HG02678 (cell line): ENCODE measurements around the gene ABCB8.

Source experiments
- ATAC-seq: cut with Tn5 transposase; IDR thresholded peaks from one replicate; pipeline ENCODE4 v1.9.1; 2021; ENCODE audit warnings: mild to moderate bottlenecking, moderate library complexity; ENCODE audit not compliant: unreplicated experiment

The ABCB8 gene

DNA sequence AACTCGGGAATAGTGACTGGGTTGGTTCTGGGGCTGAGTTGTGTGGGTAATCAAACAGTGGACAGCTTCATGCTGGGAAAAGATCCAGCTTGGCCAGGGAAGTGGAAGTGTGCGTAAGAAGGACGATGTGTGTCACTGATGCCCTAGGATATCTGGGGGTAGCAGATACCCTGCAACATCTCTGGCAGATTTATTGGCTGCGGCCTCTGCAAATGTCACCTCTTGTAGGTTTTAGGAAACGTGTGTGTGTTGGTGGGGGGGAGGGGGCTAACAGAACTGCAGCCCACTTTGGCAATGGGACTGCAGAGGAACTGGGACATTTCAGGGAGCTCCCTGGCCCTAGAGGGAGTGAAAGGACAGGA is 57.1 kb downstream of the ABCB8 start:
- no peak for ATAC-seq

DNA sequence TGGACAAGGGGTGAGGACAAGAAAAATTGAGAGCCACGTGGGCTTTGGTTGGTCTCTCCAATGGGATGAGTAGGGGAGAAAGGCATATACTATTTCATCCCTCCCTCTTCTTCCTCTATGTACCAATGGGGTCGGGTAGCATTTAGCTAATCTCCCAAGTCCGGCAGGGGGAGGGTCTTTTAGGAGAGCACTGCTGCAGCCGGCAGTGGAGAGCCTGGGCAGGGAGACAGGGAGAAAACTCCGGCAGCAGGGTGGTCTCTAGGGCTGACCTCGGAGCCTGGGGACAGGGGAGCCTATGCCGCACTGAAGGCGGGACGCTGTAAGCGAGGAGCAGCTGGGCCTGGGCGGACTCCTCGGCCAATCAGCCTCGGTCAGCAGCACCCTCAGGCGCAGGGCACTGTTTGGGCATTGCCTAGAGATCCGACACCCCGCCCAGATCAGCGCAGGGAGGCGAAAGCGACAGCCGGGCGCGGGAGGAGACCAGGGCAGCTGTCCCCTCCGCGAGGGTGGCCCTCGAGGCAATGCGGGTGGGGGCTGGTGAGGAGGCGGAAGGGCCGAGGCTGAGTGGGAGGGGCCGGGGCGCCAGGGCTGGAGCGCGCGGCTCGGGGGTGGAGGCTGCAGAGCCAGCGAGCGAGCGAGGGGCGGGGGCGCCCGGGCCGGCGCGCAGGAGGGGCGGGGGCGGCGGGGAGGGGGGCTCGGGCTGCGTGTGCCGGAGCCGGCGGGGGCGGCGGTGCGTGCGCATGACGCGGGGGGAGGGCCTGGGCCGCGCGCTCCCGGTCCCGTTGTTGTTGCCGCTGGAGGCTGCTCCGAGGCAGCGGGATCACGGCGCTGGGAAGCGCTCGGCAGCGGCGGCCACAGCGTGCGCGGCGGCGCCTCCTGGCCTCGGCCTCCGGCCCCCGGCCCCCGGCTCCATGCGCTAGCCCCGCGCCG is 57.7 kb downstream of the ABCB8 start, which contains the start of gene AGAP3:
Gene AGAP3 (plus strand): TSS at position 785 of the 930 bp plus-strand sequence. CDS start 267 bp downstream, outside the sequence.
- peak; percentile 55 for ATAC-seq

DNA sequence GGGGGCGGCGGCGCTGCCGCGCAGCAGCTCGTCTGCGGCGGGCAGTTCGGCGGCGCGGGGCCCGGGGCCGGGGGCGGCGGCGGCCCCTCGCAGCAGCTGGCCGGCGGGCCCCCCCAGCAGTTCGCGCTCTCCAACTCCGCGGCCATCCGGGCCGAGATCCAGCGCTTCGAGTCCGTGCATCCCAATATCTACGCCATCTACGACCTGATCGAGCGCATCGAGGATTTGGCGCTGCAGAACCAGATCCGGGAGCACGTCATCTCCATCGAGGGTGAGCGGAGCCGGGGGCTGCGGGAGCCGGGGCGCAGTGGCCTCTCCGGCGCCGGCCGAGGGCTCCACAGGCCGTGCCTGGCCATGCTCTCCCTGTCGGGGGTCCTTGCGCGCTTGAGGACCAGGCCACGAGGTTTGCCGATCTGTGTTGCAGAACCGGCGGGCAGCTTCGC is 58.6 kb downstream of the ABCB8 start:
- ATAC-seq: no peak

DNA sequence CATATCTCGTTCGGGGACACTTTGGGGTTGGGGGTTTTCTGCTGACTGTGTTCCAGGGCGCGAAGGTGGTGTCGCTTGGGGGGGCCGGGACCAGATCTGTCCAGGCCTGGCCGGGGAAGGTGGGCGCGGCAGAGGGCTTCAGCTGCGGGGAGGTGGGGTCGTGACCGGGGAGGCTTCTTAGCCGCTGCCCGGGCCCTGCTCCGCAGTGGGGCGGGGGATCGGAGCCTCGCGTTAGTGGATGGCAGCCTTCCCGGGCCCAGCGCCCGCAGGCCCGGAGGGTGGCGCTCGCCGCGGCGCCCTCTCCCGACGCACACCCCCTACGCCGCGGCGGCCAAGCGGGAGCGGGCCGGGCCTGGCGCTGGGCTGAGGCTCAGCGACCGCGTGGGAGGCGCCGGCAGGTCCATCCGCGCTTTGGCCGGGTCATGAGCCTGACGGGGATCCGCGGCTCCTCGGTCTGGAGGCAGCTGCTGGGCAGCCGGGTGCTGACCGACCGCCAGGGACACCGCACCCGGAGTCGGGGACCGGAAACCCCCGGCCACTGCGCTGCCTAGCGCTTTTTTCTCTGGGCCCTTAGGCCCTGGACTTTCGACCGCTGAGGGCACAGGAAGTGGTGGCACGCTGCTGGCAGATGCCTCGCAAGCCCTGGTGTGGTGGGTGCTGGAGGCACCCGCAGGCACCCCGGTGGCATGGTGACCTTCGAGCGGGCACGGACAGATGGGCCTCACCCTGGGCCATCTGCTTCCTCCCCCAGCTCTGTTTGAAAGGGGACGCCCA is 59.2 kb downstream of the ABCB8 start:
- peak; percentile 23 for ATAC-seq

DNA sequence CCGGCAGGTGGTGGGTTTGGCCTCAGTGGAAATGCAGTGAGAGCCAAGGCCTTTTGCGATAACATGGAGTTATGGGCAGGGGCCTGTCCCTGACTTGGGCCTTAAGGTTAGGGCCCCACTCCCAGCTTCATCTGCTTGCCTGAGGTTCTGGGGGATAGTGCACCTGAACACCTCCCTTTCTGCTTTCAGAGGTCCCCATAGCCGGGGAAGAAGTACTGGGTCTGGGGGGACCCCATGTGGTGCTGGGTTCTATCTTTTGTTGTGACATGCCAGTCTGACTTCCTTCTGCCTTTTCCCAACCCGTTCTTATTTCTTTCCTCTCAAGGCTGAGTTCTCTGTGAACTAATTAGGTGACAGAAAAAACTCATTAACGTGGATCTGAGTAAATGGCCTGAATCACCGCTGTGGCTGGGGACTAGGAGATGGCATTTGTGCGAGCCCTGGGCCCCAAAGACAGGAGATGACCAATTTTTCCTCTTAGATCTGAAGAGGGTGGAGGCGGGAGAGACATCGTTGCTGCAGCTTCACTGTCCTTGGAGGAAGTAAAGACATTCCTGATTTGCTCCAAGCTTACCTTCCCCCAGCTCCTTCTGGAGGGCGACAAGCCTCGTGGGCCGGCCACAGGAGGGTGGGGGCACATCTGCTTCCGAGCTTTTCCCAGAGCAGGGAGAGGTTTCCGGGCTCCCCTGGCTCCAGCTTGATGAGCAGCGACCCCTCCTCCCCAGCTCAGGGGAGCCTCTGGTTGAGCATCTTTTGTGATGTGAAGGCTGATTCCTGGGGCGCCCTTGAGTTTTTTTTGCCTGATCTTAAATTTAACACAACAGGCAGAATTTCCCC is 60.0 kb downstream of the ABCB8 start:
- ATAC-seq: no peak

DNA sequence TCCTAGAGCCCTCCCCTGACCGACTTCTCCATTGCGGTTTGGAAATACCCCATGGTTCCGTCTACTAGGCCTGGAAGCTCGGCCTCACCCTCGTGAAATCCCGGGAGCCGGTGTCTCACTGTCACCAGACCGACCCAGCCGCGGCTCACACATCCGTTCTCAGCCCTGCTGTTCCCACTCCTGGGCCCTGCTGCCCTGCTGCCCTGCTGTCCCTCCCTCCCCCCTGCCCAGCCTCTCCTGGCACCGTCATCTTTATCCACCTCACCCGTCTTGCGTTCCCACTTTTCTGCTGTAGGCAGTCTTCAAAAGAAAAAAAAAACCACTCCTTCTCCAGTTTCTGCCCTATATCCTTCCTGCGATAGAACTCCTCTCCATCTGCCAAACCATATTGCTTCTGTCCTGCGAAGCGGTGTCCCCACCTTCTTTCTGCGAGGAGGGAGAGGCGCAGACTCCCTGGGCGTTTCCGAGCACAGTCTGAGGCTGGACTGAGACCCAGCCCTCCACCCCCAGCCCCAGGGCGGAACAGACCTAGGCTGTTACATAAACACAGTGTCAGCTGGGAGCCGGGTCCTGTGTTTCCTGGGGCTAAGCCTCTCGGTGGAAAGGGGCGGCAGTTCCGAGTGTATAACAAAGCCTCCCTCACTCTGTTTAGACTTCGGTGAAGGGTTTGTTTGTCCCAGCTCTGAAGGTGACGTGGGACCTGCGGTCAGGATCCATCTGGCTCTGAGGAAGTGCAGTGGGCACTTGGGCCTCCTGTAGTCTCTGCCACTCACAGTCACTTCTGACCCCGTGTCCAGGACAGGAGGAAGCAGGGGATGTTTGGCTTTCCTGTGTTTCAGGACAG is 60.8 kb downstream of the ABCB8 start:
- ATAC-seq: no peak

DNA sequence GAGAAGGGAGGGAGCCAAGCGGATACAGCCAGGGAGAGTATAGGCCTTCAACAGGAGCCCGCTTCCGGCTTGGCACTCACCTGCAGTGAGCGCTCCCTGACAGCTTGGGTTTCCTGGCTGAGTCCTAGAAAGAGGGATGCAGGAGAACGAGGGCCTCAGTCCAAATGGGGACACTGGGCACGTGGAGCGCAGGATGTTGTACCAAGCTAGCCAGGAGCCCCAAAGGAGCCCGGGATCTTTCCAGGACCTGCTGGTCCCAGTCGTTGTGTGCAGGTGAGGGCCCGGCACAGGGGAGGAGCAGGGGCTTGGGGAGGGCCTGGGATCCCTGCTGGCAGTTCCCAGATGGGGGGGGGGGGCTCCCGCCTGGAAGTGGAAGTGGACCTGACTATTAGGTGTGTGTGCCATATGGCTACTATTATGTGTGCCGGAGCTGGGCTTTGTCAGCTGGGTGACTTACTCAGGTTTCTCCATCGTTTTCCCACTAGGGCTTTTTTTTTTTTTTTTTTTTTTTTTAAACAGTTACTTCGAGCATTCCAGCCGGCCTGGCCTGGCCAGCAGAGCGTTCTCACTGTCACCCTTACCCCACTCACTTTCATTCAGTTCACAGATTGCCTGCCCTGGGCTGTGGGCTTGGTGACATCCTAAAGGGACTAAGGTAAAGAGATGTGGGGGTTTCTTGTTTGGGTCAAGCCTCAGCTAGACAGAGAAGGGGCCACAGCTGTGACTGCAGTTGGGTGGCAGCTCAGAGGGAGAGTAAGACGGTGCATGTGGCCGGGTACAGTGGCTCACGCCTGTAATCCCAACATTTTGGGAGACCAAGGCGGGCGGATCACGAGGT is 61.9 kb downstream of the ABCB8 start:
- no peak for ATAC-seq

DNA sequence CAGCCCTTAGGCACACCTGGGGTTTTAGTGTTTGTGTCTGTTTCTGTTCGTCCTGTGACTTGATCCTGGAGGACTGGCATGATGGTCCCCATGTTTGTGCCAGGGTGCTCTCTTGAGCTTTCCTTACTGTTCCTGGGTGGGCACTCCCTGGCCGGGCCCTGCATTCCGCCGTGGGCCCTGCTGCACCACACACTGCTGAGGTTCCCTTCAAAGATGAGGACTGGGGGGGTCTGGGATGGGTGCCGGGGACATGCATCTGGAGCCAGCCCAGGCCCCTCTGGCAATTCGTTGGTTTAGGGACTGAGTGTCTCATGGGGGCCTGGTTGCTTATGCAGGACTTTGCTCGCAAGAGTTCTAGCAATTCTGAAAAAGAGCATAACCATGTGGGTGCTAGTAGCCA is 62.8 kb downstream of the ABCB8 start:
- no peak for ATAC-seq

DNA sequence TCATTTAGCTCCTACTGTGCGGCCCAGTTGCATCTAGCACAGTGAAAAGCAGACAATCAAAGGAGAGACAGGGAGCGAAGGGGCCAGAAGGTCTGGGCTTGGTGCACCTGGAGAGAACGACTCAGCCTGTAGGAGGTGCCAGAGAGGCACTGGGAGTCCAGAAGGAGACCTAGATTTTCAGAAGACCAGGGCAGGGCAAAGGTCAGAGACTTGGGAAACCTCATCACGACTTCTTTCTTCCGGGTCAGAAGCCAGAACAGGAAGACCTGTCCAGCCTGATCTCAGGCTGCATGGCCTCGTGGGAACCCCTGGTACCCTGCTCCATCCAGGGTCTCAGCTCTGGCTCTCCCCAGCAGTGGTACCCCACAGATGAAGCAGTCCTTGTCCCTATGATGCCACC is 63.2 kb downstream of the ABCB8 start:
- ATAC-seq: no peak

DNA sequence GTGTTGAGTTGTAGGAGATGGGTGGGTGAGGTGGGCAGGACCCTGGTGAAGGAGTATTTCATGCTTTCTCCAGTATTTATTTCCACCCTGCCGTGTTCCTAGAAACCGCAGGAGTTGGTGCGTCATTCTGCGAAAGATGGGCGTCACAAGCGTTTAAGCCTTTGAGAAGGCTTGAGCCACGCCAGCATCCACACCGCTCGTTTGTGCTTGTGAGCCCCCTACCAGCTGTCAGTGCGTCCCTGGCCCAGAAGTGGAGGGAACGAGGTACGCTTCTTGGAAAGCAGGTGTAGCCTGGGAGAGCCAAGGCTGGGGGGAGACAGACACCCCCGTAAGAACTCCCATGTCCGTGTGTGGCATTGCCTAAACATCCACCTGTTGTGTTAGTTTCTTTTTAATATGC is 63.7 kb downstream of the ABCB8 start:
- ATAC-seq: no peak

DNA sequence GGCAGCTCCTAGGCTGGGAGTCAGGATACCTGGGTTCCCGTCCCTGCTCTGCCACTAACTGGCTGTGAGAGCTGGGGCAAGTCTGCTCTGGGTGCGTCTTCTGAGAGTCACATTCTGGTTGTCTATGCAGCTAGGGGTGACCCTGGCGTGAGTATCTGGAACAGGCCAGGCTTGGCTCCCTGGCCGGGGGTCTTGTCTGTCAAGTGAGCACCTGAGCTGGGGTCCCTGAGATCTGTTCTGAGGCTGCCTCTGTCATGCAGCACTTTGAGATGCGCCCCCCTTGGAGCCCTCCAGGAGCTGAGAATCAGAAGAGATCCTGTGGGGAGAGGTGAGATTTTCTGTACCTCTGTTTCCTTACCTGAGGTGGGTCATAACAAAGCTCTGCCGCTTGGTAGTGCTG is 65.5 kb downstream of the ABCB8 start:
- ATAC-seq: no peak

DNA sequence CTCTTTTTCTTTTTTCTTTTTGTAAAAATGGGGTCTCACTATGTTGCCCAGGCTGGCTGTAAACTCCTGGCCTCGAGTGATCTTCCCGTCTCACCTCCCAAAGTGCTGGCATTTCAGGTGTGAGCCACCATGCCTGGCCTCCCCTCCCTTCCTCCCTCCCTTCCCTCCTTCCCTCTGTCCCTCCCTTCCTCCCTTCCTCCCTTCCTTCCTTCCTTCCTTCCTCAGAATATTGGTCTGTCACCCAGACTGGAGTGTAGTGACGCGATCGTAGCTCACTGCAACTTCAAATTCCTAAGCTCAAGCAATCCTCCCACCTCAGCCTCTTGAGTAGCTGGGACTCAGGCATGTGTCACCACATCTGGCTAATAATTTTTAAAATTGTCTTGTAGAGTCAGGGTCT is 66.4 kb downstream of the ABCB8 start:
- no peak for ATAC-seq

DNA sequence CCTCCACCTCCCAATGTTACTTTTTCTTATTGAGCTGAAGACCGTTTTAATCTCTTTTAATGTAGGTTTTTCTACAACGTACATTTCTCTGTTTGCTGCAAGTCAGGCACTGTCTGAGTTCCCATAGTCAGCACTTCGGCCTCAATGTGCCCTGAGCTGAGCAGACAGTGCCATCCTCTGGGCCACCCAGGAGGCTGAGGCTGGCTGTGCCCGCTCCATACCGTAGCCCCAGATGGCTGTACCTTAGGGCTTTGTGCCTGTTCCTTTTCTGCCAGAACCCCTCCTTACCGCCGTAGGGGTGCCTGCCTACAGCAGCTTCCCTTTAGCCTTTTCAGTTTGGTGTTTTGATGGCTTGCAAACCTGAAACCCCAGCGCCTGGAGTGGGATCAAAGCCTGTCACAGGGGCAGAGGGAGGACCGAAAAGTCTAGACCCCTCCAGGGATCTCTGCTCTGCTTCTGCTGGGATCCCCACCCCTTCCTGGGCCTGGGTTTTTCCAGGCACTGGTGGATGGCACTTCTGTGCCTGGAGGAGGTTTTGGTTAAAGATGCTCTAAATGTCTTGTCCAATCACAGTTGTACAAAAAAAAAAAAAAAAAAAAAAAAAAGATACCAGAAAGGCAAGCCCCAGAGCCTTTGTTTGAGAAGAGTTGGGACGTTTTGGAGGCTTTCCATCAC is 67.0 kb downstream of the ABCB8 start:
- no peak for ATAC-seq

DNA sequence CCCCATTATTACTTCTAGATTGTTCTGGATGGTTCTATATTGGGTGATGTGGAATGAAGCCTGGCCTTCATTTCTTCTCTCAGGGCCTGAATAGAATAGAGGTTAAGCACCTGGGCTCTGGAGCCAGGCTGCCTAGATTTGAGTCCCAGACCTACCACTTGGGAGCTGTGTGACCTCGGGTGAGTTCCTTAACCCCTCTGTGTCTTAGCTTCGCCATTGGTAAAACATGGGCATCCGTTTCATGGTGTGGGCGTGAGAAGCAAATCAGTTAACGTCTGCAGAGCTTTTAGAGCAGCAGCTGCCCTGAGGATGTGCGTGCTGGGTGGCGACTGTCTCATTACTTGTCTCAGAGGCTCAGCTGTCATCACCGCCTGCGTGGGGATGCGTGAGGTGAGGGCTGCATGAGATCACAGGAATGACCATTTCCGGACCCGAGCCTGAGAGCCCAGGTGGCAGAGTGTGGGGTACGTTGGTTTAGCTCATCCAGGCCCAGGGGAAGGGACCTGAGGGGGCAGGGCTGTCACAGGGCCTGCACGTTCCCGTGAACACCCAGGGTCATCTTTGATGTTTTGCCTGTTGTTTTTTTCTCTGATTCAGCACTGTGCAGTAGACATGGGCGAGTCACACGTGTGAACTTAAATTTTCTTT is 67.7 kb downstream of the ABCB8 start:
- no peak for ATAC-seq
